OCI-LY7 (cell line): ENCODE measurements around the gene ZNF808. TPM values are rescaled to one million over a fixed set of nuclear protein-coding genes. Genes with fewer than 3 reads are reported as not detected.
"Not testable (repeated sequence)": the region's sequence is repeated elsewhere in the genome, so short reads cannot be mapped to it uniquely, and the experiment has no call there.

Experiments
- BruUV-seq: library from RNA; stranded (reverse); fragments of 400-500 nt; replicated peaks from 2 replicates; lab custom pipeline; 2021; lab: Mats Ljungman, UMichigan
- CTCF ChIA-PET: fragments of 300-600 bp; sonication (Branson Sonifier 250); formaldehyde crosslinking; loops from one replicate; lab custom pipeline; 2022; ENCODE audit warnings: antibody characterized with exemption; ENCODE audit not compliant: unreplicated experiment; lab: Charles Lee
- POLR2A ChIA-PET: fragments of 300-600 bp; sonication (Branson Sonifier 250); formaldehyde crosslinking; loops from one replicate; lab custom pipeline; 2022; ENCODE audit warnings: antibody characterized with exemption; lab: Charles Lee
- DNase-seq: peaks from one replicate; pipeline ENCODE4 v3.0.0-alpha.2; 2015; ENCODE audit warnings: low spot score
- H2AFZ ChIP-seq: fragments of 200-600 bp; sonication (generic), shearing (Covaris generic); 2 replicates; pipeline ENCODE4 v1.6.1; 2014; ENCODE audit warnings: mild to moderate bottlenecking, antibody characterized with exemption, low read length, moderate library complexity
- H3K27ac ChIP-seq: fragments of 200-600 bp; sonication (generic); 2 replicates; pipeline ENCODE4 v1.5.1; 2014; ENCODE audit warnings: mixed run types, low read depth, mild to moderate bottlenecking, moderate library complexity, low read length, inconsistent platforms; ENCODE audit not compliant: poor library complexity, severe bottlenecking
- H3K36me3 ChIP-seq: fragments of 200-600 bp; sonication (generic); 2 replicates; pipeline ENCODE4 v1.6.1; 2014; ENCODE audit warnings: mild to moderate bottlenecking, antibody characterized with exemption, low read length, moderate library complexity, mixed read lengths; ENCODE audit not compliant: insufficient read depth
- H3K4me1 ChIP-seq: fragments of 200-600 bp; sonication (generic); 2 replicates; pipeline ENCODE4 v1.5.1; 2014; ENCODE audit warnings: mild to moderate bottlenecking, low read length; ENCODE audit not compliant: insufficient read depth, poor library complexity, severe bottlenecking
- H3K4me2 ChIP-seq: fragments of 200-600 bp; sonication (generic); 2 replicates; pipeline ENCODE4 v1.6.1; 2014; ENCODE audit warnings: mild to moderate bottlenecking, low read length
- H3K4me3 ChIP-seq: fragments of 200-600 bp; sonication (generic); 2 replicates; pipeline ENCODE4 v1.5.1; 2014; ENCODE audit warnings: mild to moderate bottlenecking, low read depth, low read length; ENCODE audit not compliant: poor library complexity, severe bottlenecking
- H3K79me2 ChIP-seq: fragments of 200-600 bp; sonication (generic); 2 replicates; pipeline ENCODE4 v1.6.1; 2016; ENCODE audit warnings: low read depth, mild to moderate bottlenecking, low read length, moderate library complexity, mixed read lengths; ENCODE audit not compliant: insufficient read depth
- H3K9me2 ChIP-seq: fragments of 200-600 bp; sonication (generic); 2 replicates; pipeline ENCODE4 v1.6.1; 2016; ENCODE audit warnings: mild to moderate bottlenecking, low read length, mixed read lengths; ENCODE audit not compliant: insufficient read depth
- H3K9me3 ChIP-seq: fragments of 200-600 bp; sonication (generic); 2 replicates; pipeline ENCODE4 v1.6.1; 2014; ENCODE audit warnings: mild to moderate bottlenecking, mixed run types, low read length, mixed read lengths
- H4K20me1 ChIP-seq: fragments of 200-600 bp; sonication (generic); 2 replicates; pipeline ENCODE4 v1.6.1; 2014; ENCODE audit warnings: mild to moderate bottlenecking, antibody characterized with exemption, low read length, moderate library complexity, mixed read lengths; ENCODE audit not compliant: insufficient read depth
- CTCF ChIP-seq: fragments of 200-600 bp; sonication (generic); conservative IDR thresholded peaks from 2 replicates; pipeline ENCODE4 v1.5.1; 2014; ENCODE audit warnings: mild to moderate bottlenecking, antibody characterized with exemption, low read length, moderate library complexity, mixed read lengths
- EZH2phosphoT487 ChIP-seq: fragments of 200-600 bp; sonication (generic); IDR thresholded peaks from 2 replicates; pipeline ENCODE4 v1.6.1; 2018; ENCODE audit warnings: low read depth, borderline replicate concordance, mild to moderate bottlenecking, mixed run types, antibody characterized with exemption, low read length, moderate library complexity, mixed read lengths
- intact Hi-C: fragments of 100-400 bp; cut with micrococcal nuclease; formaldehyde crosslinking; loops from one replicate; pipeline ENCODE4 v1.10.0; 2022; ENCODE audit not compliant: unreplicated experiment
- total RNA-seq, 2 experiments: library from RNA; depleted of rRNA in 1 of 2; stranded (reverse); fragments of >200 nt in 1 of 2; shearing (Covaris generic) in 1 of 2; gene quantifications; 2 replicates each; pipeline ENCODE4 v1.2.3, GENCODE V29; 2014 to 2022

The ZNF808 gene
- total RNA-seq, 2 experiments from 2014 or later: 26.9 to 29.2 TPM

- H3K36me3 ChIP-seq: peaks cover 90% of the 10 kb centered on the region
- H3K4me2 ChIP-seq: no peak overlapping the region
- no peak overlapping the region for H2AFZ ChIP-seq
- H4K20me1 ChIP-seq: no peaks in the 10 kb centered on the region
- no TSS peak for BruUV-seq
- no peak overlapping the region for H3K27ac ChIP-seq
- TF ChIP-seq EZH2phosphoT487 (no peak), CTCF (no peak)
- no peaks in the 10 kb centered on the region for H3K9me3 ChIP-seq
- POLR2A ChIA-PET: no interaction called here
- H3K4me1 ChIP-seq: no peaks in the 10 kb centered on the region
- H3K4me3 ChIP-seq: no peak overlapping the region
- intact Hi-C loops: no loop called here
- H3K9me2 ChIP-seq: no peaks in the 10 kb centered on the region
- no peak for DNase-seq
- 0 out of 2 replicates have a peak, but pooled peaks cover 5% of the 10 kb centered on the region for H3K79me2 ChIP-seq
- CTCF ChIA-PET: no interaction called here
Observed at GRCh38 chr19:52585604-52586003, 58.1 kb downstream of the ZNF808 start.

GRCh38 chr19:52590728-52591127 is 63.3 kb downstream of the ZNF808 start:
- Histone ChIP-seq H3K4me2 (no peak overlapping the region), H3K9me2 (no peaks in the 10 kb centered on the region), H3K36me3 (peaks cover 77% of the 10 kb centered on the region), H4K20me1 (no peaks in the 10 kb centered on the region), H3K4me3 (no peak overlapping the region), H3K79me2 (no peaks in the 10 kb centered on the region), H3K4me1 (no peaks in the 10 kb centered on the region), H2AFZ (no peak overlapping the region), H3K9me3 (no peaks in the 10 kb centered on the region), H3K27ac (no peak overlapping the region)
- CTCF ChIA-PET: no interaction called here
- intact Hi-C loops: no loop called here
- POLR2A ChIA-PET: no interaction called here
- no TSS peak for BruUV-seq
- TF ChIP-seq EZH2phosphoT487: no peak
- TF ChIP-seq CTCF: peak; percentile 73
- DNase-seq: no peak

- Histone ChIP-seq H3K4me3 (no peak overlapping the region), H3K4me1 (no peaks in the 10 kb centered on the region), H3K27ac (no peak overlapping the region), H3K36me3 (peaks cover 81% of the 10 kb centered on the region), H3K79me2 (no peaks in the 10 kb centered on the region), H3K4me2 (no peak overlapping the region), H4K20me1 (no peaks in the 10 kb centered on the region), H3K9me3 (no peaks in the 10 kb centered on the region), H3K9me2 (no peaks in the 10 kb centered on the region), H2AFZ (no peak overlapping the region)
- CTCF ChIA-PET: no interaction called here
- no TSS peak for BruUV-seq
- no peak for DNase-seq
- intact Hi-C loops: no loop called here
- POLR2A ChIA-PET: no interaction called here
- TF ChIP-seq EZH2phosphoT487 (no peak), CTCF (0 out of 2 replicates have a peak, but pooled peaks have one; percentile 33)
Observed at GRCh38 chr19:52592301-52592700, 64.8 kb downstream of the ZNF808 start.

GRCh38 chr19:52593441-52593840 is 66.0 kb downstream of the ZNF808 start:
- H2AFZ ChIP-seq, DNase-seq, H3K27ac ChIP-seq, H3K9me2 ChIP-seq, H3K79me2 ChIP-seq, H4K20me1 ChIP-seq, intact Hi-C loops, H3K4me1 ChIP-seq, CTCF ChIA-PET, BruUV-seq, H3K9me3 ChIP-seq, POLR2A ChIA-PET, H3K4me2 ChIP-seq, H3K4me3 ChIP-seq: not testable (repeated sequence)
- H3K36me3 ChIP-seq: peaks cover 81% of the 10 kb centered on the region
